GM12891 (cell line): ENCODE data around the gene COL18A1.

Source experiments
- DNase-seq: peaks from one replicate; pipeline ENCODE4 v3.0.0; 2011; ENCODE audit warnings: low spot score; ENCODE audit not compliant: insufficient read length
- FAIRE-seq: peaks from 2 replicates; lab custom pipeline; 2011; peaks lifted over from hg19 to GRCh38; lab: Jason Lieb, UNC
- PAX5 ChIP-seq: IDR thresholded peaks from 2 replicates; pipeline ENCODE4 v1.6.1; 2011; ENCODE audit warnings: low read length, moderate library complexity, mild to moderate bottlenecking; ENCODE audit not compliant: insufficient read depth, severe bottlenecking
- POLR2A ChIP-seq: IDR thresholded peaks from 2 replicates; pipeline ENCODE4 v1.6.1; 2011; ENCODE audit warnings: low read depth, low read length, control low read depth
- POLR2AphosphoS5 ChIP-seq: IDR thresholded peaks from 2 replicates; pipeline ENCODE4 v1.6.1; 2011; ENCODE audit warnings: low read depth, low read length, control low read depth
- POU2F2 ChIP-seq: IDR thresholded peaks from 2 replicates; pipeline ENCODE4 v1.6.1; 2011; ENCODE audit warnings: low read depth, mild to moderate bottlenecking, control low read depth, low read length, moderate library complexity
- SPI1 ChIP-seq: IDR thresholded peaks from 2 replicates; pipeline ENCODE4 v1.6.1; 2011; ENCODE audit warnings: low read depth, low read length, control low read depth
- TAF1 ChIP-seq: IDR thresholded peaks from 2 replicates; pipeline ENCODE4 v1.6.1; 2011; ENCODE audit warnings: low read depth, low read length, control low read depth

COL18A1 gene

GRCh38 chr21:45467221-45467779 lies 62.3 kb downstream of the COL18A1 start:
- TF ChIP-seq SPI1 (no peak), PAX5 (no peak), POLR2A (no peak), POU2F2 (no peak), TAF1 (no peak), POLR2AphosphoS5 (no peak)
- DNase-seq (no peak), FAIRE-seq (no peak)

DNA sequence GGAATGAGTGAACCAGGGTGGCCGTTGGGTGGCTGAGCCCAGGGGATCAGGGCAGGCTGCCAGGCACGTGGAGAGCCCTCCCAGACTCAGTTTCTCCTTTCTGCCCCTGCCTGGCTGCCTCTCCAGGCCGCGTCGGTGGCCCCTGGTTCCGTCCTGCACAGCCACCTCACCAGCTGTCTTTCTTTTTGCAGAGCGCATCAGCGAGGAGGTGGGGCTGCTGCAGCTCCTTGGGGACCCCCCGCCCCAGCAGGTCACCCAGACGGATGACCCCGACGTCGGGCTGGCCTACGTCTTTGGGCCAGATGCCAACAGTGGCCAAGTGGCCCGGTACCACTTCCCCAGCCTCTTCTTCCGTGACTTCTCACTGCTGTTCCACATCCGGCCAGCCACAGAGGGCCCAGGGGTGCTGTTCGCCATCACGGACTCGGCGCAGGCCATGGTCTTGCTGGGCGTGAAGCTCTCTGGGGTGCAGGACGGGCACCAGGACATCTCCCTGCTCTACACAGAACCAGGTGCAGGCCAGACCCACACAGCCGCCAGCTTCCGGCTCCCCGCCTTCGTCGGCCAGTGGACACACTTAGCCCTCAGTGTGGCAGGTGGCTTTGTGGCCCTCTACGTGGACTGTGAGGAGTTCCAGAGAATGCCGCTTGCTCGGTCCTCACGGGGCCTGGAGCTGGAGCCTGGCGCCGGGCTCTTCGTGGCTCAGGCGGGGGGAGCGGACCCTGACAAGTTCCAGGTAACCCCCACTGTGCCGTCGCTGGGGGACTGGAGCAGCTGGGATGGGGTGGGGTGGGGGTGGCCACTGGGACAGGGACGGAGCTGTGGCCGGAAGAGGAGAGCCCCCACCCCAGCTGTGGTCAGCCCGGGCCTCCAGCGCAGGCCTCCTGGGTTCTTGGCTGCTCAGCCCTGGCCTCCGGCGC lies 63.3 kb downstream of the COL18A1 start:
- DNase-seq (no peak), FAIRE-seq (no peak)
- TF ChIP-seq SPI1 (no peak), POLR2AphosphoS5 (no peak), PAX5 (no peak), POLR2A (no peak), TAF1 (no peak), POU2F2 (no peak)

DNA sequence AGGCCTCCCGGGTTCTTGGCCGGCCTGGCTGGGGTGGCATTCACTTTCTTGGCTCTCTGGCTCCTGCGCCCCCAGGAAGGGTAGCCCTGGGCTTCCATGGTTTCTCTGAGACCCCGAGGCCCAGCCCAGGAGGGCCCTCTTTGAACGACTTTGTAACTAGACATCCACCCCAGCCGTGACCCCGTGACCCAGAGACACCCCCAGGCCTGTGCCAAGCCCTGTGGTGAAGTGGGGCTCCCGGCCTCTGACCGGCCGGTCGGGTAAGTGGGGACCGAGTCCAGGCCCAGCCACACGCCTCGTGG lies 64.0 kb downstream of the COL18A1 start:
- TF ChIP-seq POU2F2 (no peak), TAF1 (no peak), POLR2AphosphoS5 (no peak), PAX5 (no peak), POLR2A (no peak), SPI1 (no peak)
- DNase-seq (no peak), FAIRE-seq (no peak)

- DNase-seq (no peak), FAIRE-seq (no peak)
- TF ChIP-seq TAF1 (no peak), POLR2A (no peak), SPI1 (no peak), PAX5 (no peak)
These were observed 64.5 kb downstream of the COL18A1 start for GRCh38 chr21:45469273-45470086.

DNA sequence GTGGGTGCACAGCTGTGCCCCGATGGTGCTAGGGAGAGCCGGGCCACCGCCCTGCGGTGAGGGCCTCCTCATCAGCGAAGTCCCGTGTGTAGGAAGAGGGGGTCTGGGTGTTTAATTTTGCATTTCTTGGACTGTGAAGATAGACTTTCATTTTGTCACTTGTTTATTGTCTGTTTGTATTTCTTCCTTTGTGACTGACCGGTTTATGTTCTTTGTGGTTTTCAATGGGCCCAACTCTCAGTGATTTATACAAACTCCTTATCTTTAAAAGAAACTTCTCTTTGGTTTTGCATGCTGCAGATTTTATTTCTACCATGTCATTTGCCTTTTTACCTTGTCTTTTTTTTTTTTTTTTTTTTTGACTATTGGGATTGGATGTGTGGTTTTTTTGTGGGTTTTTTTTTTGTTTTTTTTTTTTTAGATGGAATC lies 65.1 kb downstream of the COL18A1 start:
- TF ChIP-seq TAF1, result no peak
- TF ChIP-seq SPI1, result no peak
- TF ChIP-seq POLR2A, result no peak
- no peak for TF ChIP-seq POLR2AphosphoS5
- no peak for TF ChIP-seq PAX5
- DNase-seq (no peak), FAIRE-seq (no peak)

DNA sequence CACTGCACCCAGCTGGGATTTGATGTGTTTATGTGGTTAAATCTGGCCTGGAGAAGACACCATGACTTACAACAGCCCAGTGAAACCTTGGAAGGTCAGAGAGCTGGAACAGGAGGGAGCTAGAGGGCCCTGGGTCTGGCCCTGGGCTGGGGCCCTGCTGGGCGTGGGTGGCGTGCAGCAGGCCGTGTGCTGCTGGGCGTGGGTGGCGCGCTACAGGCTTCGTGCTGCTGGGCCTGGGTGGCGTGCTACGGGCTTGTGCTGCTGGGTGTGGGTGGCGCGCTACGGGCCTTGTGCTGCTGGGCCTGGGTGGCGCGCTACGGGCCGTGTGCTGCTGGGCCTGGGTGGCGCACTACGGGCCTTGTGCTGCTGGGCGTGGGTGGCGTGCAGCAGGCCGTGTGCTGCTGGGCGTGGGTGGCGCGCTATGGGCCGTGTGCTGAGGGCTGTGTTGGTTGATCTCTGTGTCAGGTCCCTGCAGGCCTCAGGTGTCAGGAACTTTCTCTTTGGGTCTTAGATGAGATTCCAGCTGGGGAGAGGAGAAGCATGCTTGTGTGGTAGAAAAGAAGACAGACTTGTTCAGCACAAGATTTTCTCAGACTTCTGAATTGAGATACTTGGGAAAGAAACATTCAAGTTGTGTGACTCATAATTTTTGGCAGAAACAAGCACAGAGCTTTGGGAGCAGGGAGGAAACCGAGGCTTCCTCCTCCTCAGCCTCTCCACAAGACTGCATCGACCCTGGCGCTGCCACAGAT lies 66.0 kb downstream of the COL18A1 start:
- TF ChIP-seq POLR2AphosphoS5 (no peak), TAF1 (no peak), SPI1 (no peak), POLR2A (no peak), PAX5 (no peak), POU2F2 (no peak)
- FAIRE-seq (peak; percentile 86), DNase-seq (no peak)

- no peak for FAIRE-seq
- TF ChIP-seq POLR2A, result no peak
- TF ChIP-seq POLR2AphosphoS5, result no peak
- no peak for TF ChIP-seq TAF1
- TF ChIP-seq SPI1, result no peak
- no peak for TF ChIP-seq POU2F2
- no peak for TF ChIP-seq PAX5
- DNase-seq, result no peak
These were observed 66.7 kb downstream of the COL18A1 start for GRCh38 chr21:45471525-45472221.

GRCh38 chr21:45472445-45473365 lies 67.7 kb downstream of the COL18A1 start:
- DNase-seq (no peak), FAIRE-seq (no peak)
- TF ChIP-seq TAF1, result no peak
- TF ChIP-seq POU2F2, result no peak
- TF ChIP-seq POLR2AphosphoS5, result no peak
- no peak for TF ChIP-seq PAX5
- no peak for TF ChIP-seq SPI1
- no peak for TF ChIP-seq POLR2A
